Pancreas (tissue), 10 donors: ENCODE results near the gene ZNF205. TPM values are rescaled to one million over a fixed set of nuclear protein-coding genes. Genes with fewer than 3 reads are reported as not detected.

Experiments
- ATAC-seq, 4 donors: fragments of 200-7000 bp; cut with Tn5 transposase; one replicate each; pipeline versions ENCODE4 v1.8.0 to v1.9.1; 2020; ENCODE audit warnings: mild to moderate bottlenecking in 4 of 4, moderate library complexity in 4 of 4
- DNase-seq, 6 donors: peaks; one replicate each; pipeline ENCODE4 v3.0.0-alpha.2; 2020
- FAIRE-seq: peaks from 2 replicates; lab custom pipeline; 2012; peaks lifted over from hg19 to GRCh38; lab: Jason Lieb, UNC
- H3K27ac ChIP-seq, 4 donors: fragments of 200-600 bp; sonication (generic); 1 replicate in 3 of 4; 2 replicates in 1 of 4; pipeline versions ENCODE4 v1.5.0 to v1.8.0; 2020
- H3K27me3 ChIP-seq, 4 donors: fragments of 200-600 bp; one replicate each; pipeline ENCODE4 v1.8.0; 2021
- H3K36me3 ChIP-seq, 3 donors: fragments of 200-600 bp; sonication (generic) in 1 of 3; one replicate each; pipeline versions ENCODE4 v1.5.0 to v1.8.0; 2020 to 2021
- H3K4me1 ChIP-seq, 3 donors: fragments of 200-600 bp; one replicate each; pipeline ENCODE4 v1.8.0; 2021
- H3K4me3 ChIP-seq, 4 donors: fragments of 200-600 bp; sonication (generic) in 2 of 4; one replicate each; pipeline versions ENCODE4 v1.5.0 to v1.8.0; 2020 to 2021
- H3K9me3 ChIP-seq, 4 donors: fragments of 200-600 bp; one replicate each; pipeline ENCODE4 v1.8.0; 2021
- CTCF ChIP-seq, 4 donors: fragments of 200-600 bp; sonication (generic) in 3 of 4; IDR thresholded peaks; one replicate each; pipeline versions ENCODE4 v1.5.0 to v1.8.0; 2021; ENCODE audit warnings: antibody characterized with exemption in 4 of 4
- WGBS, 2 donors: extraction: QIAGEN DNeasy Blood & Tissue Kit; methylation state at CpG; one replicate each; pipeline ENCODE4 v1.1.7; 2013; 5-methylcytosine and 5-hydroxymethylcytosine counted together
- intact Hi-C, 3 donors: fragments of 100-400 bp; cut with DNase I; formaldehyde crosslinking; loops; one replicate each; pipeline versions ENCODE4 v1.11.1 to v1.14.2; 2022
- polyA plus RNA-seq, 2 donors: library from polyadenylated mRNA; stranded (reverse); fragments of 200-250 nt; gene quantifications; one replicate each; pipeline ENCODE4 v1.2.3, GENCODE V29; 2013
- total RNA-seq, 6 donors: library from RNA; stranded (reverse); fragmentation: NEBNext Ultra II Directional in 4 of 6; extraction: Animal tissue kit (Norgen Biotek cat#: 25700) in 4 of 6; gene quantifications; one replicate each; pipeline versions ENCODE4 v1.2.1 to v1.2.4, GENCODE V29; 2021 to 2023
- donor health status: healthy with polysubstance abuse.
- donor health status: DM: no; HTN: no; CAD: no; lungs with moderate emphysema.
- donor health status: DM: no; HTN: no; CAD: no.
- donor health status: control.
- donor health status: control.
- donor health status: Bipolar disorder and iron deficiency.
- donor health status: DM: yes; HTN: yes; CAD: no.
- donor health status: DM: no; HTN: no; CAD: no.
- donor health status: DM: no; HTN: no; CAD: no.
- donor health status: DM: yes; HTN: yes; CAD: no.

The ZNF205 gene
- total and polyA plus RNA-seq, 8 donors = 6.5 to 43.3 (median 8.5) TPM

- DNase-seq (no peak), FAIRE-seq (no peak), ATAC-seq (no peak)
- Histone ChIP-seq H3K4me1 (peaks cover 3 to 18% (median 11%) of the 10 kb centered on the region in 3 donors), H3K4me3 (no peak overlapping the region), H3K9me3 (no peaks in the 10 kb centered on the region), H3K27ac (no peak overlapping the region), H3K27me3 (no peaks in the 10 kb centered on the region), H3K36me3 (no peaks in the 10 kb centered on the region)
- WGBS, 2 donors = 54 to 60% methylated on average over 6 of the region's 6 CpGs
- intact Hi-C loops = no loop called here
- TF ChIP-seq CTCF (IDR thresholded peaks at IDR 0.05) = no peak
Measured at GRCh38 chr16:3127745-3128144, 15.4 kb downstream of the ZNF205 start.

- intact Hi-C loops = no loop called here
- peak in 5 of 6 donors; percentile 73 to 86 (median 82) for DNase-seq
- H3K36me3 ChIP-seq = no peaks in the 10 kb centered on the region
- H3K27me3 ChIP-seq = no peaks in the 10 kb centered on the region
- WGBS, 2 donors = 5 to 8% methylated on average over 28 of the region's 28 CpGs
- H3K27ac ChIP-seq = peak overlapping the region; percentile 66 to 91 (median 75)
- no peaks in the 10 kb centered on the region for H3K9me3 ChIP-seq
- FAIRE-seq = no peak
- peak overlapping the region; percentile 35 to 58 (median 44) for H3K4me3 ChIP-seq
- peaks cover 3 to 31% (median 11%) of the 10 kb centered on the region in 3 donors for H3K4me1 ChIP-seq
- peak; percentile 68 to 90 (median 86) for TF ChIP-seq CTCF (IDR thresholded peaks at IDR 0.05)
- peak; percentile 74 to 85 (median 84) for ATAC-seq
Measured at GRCh38 chr16:3129137-3130131, 17.0 kb downstream of the ZNF205 start.

- WGBS, 2 donors = 67 to 68% methylated on average over 12 of the region's 12 CpGs
- peaks cover 10 to 35% (median 11%) of the 10 kb centered on the region in 3 donors for H3K4me1 ChIP-seq
- H3K27ac ChIP-seq = no peak overlapping the region
- no peaks in the 10 kb centered on the region for H3K36me3 ChIP-seq
- H3K4me3 ChIP-seq = no peak overlapping the region
- peak in 2 of 4 donors; percentile 19 to 39 for TF ChIP-seq CTCF (IDR thresholded peaks at IDR 0.05)
- intact Hi-C loops = no loop called here
- FAIRE-seq (no peak), ATAC-seq (no peak), DNase-seq (peak in 3 of 6 donors; percentile 37 to 67 (median 59))
- no peaks in the 10 kb centered on the region for H3K9me3 ChIP-seq
- H3K27me3 ChIP-seq = no peaks in the 10 kb centered on the region
Measured at GRCh38 chr16:3131755-3132377, 19.5 kb downstream of the ZNF205 start.

- no peaks in the 10 kb centered on the region for H3K36me3 ChIP-seq
- peak overlapping the region; percentile 75 to 98 (median 90) for H3K4me3 ChIP-seq
- intact Hi-C loops = no loop called here
- no peak for DNase-seq
- no peaks in the 10 kb centered on the region for H3K9me3 ChIP-seq
- FAIRE-seq = no peak
- TF ChIP-seq CTCF (IDR thresholded peaks at IDR 0.05) = no peak
- H3K27me3 ChIP-seq = no peaks in the 10 kb centered on the region
- ATAC-seq = no peak
- 3 to 4% methylated on average over 7 of the region's 7 CpGs for WGBS, 2 donors
- peak overlapping the region; percentile 88 to 96 (median 90) for H3K27ac ChIP-seq
- peaks cover 5 to 28% (median 9%) of the 10 kb centered on the region in 3 donors for H3K4me1 ChIP-seq
Measured at GRCh38 chr16:3133844-3134243, 21.5 kb downstream of the ZNF205 start.
